ENCODE data around the gene MFSD6.

GRCh38 chr2:190537765-190538164, 129.6 kb downstream of the MFSD6 start:
- TF ChIP-seq, protein P1, sequence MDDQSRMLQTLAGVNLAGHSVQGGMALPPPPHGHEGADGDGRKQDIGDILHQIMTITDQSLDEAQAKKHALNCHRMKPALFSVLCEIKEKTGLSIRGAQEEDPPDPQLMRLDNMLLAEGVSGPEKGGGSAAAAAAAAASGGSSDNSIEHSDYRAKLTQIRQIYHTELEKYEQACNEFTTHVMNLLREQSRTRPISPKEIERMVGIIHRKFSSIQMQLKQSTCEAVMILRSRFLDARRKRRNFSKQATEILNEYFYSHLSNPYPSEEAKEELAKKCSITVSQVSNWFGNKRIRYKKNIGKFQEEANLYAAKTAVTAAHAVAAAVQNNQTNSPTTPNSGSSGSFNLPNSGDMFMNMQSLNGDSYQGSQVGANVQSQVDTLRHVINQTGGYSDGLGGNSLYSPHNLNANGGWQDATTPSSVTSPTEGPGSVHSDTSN (IDR thresholded peaks at IDR 0.05) = no peak
- TF ChIP-seq, protein P2, sequence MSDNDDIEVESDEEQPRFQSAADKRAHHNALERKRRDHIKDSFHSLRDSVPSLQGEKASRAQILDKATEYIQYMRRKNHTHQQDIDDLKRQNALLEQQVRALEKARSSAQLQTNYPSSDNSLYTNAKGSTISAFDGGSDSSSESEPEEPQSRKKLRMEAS (IDR thresholded peaks at IDR 0.05; ENCODE audit: low read depth) = no peak
- TF ChIP-seq SMC3 (IDR thresholded peaks at IDR 0.05; ENCODE audit: low read depth, low read length) = no peak
- TF ChIP-seq, protein P3, sequence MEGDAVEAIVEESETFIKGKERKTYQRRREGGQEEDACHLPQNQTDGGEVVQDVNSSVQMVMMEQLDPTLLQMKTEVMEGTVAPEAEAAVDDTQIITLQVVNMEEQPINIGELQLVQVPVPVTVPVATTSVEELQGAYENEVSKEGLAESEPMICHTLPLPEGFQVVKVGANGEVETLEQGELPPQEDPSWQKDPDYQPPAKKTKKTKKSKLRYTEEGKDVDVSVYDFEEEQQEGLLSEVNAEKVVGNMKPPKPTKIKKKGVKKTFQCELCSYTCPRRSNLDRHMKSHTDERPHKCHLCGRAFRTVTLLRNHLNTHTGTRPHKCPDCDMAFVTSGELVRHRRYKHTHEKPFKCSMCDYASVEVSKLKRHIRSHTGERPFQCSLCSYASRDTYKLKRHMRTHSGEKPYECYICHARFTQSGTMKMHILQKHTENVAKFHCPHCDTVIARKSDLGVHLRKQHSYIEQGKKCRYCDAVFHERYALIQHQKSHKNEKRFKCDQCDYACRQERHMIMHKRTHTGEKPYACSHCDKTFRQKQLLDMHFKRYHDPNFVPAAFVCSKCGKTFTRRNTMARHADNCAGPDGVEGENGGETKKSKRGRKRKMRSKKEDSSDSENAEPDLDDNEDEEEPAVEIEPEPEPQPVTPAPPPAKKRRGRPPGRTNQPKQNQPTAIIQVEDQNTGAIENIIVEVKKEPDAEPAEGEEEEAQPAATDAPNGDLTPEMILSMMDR (IDR thresholded peaks at IDR 0.05) = no peak
- TF ChIP-seq RAD21 (IDR thresholded peaks at IDR 0.05; ENCODE audit: low read length) = no peak
- TF ChIP-seq POLR2AphosphoS5 (IDR thresholded peaks at IDR 0.05; ENCODE audit: low read depth, low read length) = no peak
- no peak for TF ChIP-seq TAF1 (IDR thresholded peaks at IDR 0.05; ENCODE audit: borderline replicate concordance, low read depth, low read length)
- TF ChIP-seq EP300 (IDR thresholded peaks at IDR 0.05; ENCODE audit: borderline replicate concordance in 1 of 2, low read depth in 1 of 2, low read length in 1 of 2) = no peak
- TF ChIP-seq REST (IDR thresholded peaks at IDR 0.05; ENCODE audit: low read depth, low read length) = no peak
- no peak for TF ChIP-seq RCOR1 (IDR thresholded peaks at IDR 0.05; ENCODE audit: low read length)
- TF ChIP-seq EZH2phosphoT487 (IDR thresholded peaks at IDR 0.05; ENCODE audit: borderline replicate concordance, low read depth) = no peak
- no peak for TF ChIP-seq JUND (IDR thresholded peaks at IDR 0.05)
- no peak for TF ChIP-seq TEAD4 (IDR thresholded peaks at IDR 0.05; ENCODE audit: borderline replicate concordance, insufficient read depth)
- TF ChIP-seq FOSL2 (IDR thresholded peaks at IDR 0.05; ENCODE audit: borderline replicate concordance, low read depth) = no peak
